Occipital lobe (tissue), 2 donors: ENCODE data around the gene MYBPH. TPM values are rescaled to one million over a fixed set of nuclear protein-coding genes. Genes with fewer than 3 reads are reported as not detected.

Experiments
- DNase-seq: peaks from one replicate; lab custom pipeline; 2025; lab: John Stamatoyannopoulos, UW
- total RNA-seq: library from RNA; depleted of rRNA; stranded (reverse); fragments of >200 nt; gene quantifications from one replicate; pipeline ENCODE4 v1.2.3, GENCODE V29; 2014

Gene MYBPH
- total RNA-seq, 1 donor from 2014 or later = not detected

- no peak for DNase-seq
Observed at GRCh38 chr1:203201516-203202205, 26.0 kb upstream of the MYBPH start.

- DNase-seq = no peak
Observed at GRCh38 chr1:203200916-203201315, 25.3 kb upstream of the MYBPH start.

- DNase-seq = no peak
Observed at GRCh38 chr1:203199816-203200571, 24.4 kb upstream of the MYBPH start.

- DNase-seq = no peak
Observed at GRCh38 chr1:203199481-203199815, 23.8 kb upstream of the MYBPH start.

- DNase-seq = no peak
Observed at GRCh38 chr1:203199002-203199401, 23.4 kb upstream of the MYBPH start.

- no peak for DNase-seq
Observed at GRCh38 chr1:203197625-203198024, 22.0 kb upstream of the MYBPH start.

GRCh38 chr1:203196371-203196770, 20.7 kb upstream of the MYBPH start:
- no peak for DNase-seq

GRCh38 chr1:203190949-203191348, 15.3 kb upstream of the MYBPH start:
- no peak for DNase-seq

GRCh38 chr1:203189951-203190352, 14.3 kb upstream of the MYBPH start:
- peak; percentile 40 for DNase-seq

- no peak for DNase-seq
Observed at GRCh38 chr1:203188686-203189232, 13.1 kb upstream of the MYBPH start.

- no peak for DNase-seq
Observed at GRCh38 chr1:203187689-203188264, 12.2 kb upstream of the MYBPH start.

- no peak for DNase-seq
Observed at GRCh38 chr1:203187304-203187685, 11.7 kb upstream of the MYBPH start.

GRCh38 chr1:203186446-203187303, 11.0 kb upstream of the MYBPH start, which contains the start of gene CHI3L1:
TSS of gene CHI3L1 (minus strand) at chr1:203186704. CDS start at chr1:203186623, 81 bp downstream.
- peak; percentile 49 for DNase-seq

GRCh38 chr1:203186091-203186445, 10.4 kb upstream of the MYBPH start:
- no peak for DNase-seq

- no peak for DNase-seq
Observed at GRCh38 chr1:203185585-203185984, 10.0 kb upstream of the MYBPH start.

GRCh38 chr1:203185061-203185461, 9.4 kb upstream of the MYBPH start:
- no peak for DNase-seq

- DNase-seq = no peak
Observed at GRCh38 chr1:203184467-203184866, 8.8 kb upstream of the MYBPH start.

- DNase-seq = no peak
Observed at GRCh38 chr1:203183828-203184227, 8.2 kb upstream of the MYBPH start.

GRCh38 chr1:203182387-203182953, 6.8 kb upstream of the MYBPH start:
- no peak for DNase-seq

- no peak for DNase-seq
Observed at GRCh38 chr1:203181586-203182386, 6.2 kb upstream of the MYBPH start.
